GM21528 (cell line): ENCODE measurements around the gene CAPZB.

Source experiments
- ATAC-seq: cut with Tn5 transposase; IDR thresholded peaks from one replicate; pipeline ENCODE4 v1.9.1; 2021; ENCODE audit warnings: mild to moderate bottlenecking, moderate library complexity; ENCODE audit not compliant: unreplicated experiment, low FRiP score

CAPZB gene

DNA sequence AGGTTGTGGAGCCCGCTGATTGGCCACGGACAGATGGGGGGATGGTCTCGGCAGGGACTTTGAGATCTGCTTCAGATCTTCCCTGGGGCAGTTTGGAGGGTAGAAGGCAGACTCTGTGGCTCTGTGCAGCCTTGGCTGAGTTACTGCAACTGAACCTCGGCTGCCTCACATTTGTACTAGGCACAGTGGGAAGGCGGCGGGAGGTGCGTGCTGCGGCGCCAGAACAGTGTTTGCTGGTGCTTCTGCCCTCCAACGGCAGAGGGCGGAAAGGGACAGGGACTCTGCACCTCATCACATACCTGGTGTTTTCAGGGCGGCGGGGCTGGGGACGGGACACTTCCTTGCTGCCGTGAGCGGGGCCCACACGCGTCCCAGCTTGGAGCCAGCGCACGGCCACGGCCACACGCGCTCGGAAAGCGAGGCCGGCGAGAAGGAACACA is 147.0 kb downstream of the CAPZB start:
- ATAC-seq, result no peak

DNA sequence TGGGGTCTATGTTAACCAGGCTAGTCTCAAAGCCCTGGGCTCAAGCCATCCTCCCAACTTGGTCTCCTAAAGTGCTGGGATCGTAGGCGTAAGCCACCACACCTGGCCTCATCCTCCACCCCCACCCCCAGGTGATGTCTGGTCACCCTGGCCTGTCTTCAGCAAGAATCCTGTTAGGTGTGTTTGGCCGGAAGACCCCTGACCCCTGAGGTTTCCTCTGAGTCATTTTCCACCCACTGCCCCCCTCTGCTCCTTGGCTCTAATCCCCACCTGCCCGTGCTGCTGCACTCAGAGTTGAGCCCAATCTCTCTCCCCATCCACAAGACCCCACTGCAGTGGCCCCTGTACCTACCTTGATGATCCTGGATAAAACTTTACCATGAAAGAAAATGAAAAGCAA is 148.1 kb downstream of the CAPZB start:
- ATAC-seq, result no peak

GRCh38 chr1:19336543-19336942 is 148.8 kb downstream of the CAPZB start:
- no peak for ATAC-seq

GRCh38 chr1:19333587-19334354 is 151.6 kb downstream of the CAPZB start:
- ATAC-seq, result no peak

DNA sequence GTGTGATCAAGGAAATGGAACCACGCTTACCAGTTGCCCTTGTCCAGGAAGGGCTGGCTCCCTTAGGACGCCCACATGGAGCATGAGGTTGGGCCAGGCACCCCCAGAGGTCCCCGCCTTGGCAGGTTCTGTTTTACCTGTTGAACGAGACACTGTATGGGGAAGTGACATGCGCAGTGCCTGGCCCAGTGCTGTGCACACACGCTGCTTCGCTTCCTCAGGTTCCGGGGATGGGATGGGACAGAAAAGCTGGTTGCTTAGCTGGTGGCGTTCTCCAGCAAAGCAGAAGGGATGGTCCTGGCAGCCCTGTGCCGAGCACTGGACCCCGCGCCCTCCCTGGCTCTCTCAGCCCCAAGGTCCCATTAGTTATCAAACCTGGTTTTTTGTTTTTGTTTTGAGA is 152.5 kb downstream of the CAPZB start:
- no peak for ATAC-seq

DNA sequence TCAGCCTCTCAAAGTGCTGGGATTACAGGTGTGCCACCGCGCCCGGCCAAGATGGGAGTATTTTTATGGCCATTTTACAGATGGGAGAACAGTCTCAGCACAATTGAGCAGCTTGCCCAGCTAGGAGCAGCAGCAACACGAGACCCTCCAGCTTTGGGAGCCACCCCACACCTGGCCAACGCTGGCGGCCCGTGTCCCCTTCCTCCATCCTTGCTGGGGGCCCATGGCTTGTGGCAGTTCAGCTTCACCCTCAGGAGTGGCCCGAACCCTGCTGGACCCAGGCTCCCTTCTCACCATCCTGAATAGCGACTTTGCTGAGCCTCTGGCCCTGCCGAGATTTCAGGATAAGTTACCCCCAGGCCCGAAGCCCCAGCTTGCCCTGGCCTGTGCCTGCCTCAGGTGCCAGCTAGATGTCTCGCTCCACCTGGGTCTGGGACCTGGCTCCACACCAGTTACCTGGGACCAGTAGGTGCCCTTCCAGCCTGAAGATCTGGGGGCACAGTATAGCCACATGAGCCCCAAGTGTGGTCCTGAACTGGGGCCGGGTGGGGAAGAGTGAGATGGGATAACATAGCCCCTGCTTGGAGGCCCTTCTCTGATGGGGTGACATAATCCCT is 154.0 kb downstream of the CAPZB start:
- ATAC-seq, result no peak

DNA sequence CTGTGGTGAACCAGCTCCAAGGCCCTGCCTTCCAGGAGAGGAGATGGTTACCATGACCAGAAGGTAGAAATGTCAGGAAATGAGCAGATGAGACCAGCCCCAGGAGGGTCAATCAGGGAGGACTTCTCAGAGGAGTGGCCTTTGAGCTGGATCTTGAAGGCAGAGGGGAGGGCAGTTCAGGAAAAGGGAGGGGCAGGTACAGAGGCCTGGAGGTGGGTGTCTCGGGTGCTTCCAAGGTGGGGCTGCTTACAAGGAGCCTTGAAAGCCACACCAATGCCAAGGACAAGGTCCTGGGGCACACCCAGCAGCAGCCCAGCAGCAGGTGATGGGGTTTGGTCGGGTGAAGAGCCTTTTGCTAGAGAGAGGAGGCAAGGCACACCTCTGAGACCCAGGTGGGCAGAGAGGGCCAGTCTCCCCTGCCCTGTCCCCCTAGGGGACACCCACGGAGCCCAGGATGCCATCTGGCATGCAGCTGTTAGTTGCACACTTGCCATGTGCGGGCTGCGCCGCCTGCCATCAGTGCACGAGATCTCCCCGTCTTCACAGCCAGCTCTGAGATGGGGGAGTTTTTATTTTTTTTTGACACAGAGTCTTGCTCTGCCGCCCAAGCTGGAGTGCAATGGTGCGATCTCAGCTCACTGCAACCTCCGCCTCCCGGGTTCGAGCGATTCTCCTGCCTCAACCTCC is 154.7 kb downstream of the CAPZB start:
- no peak for ATAC-seq

DNA sequence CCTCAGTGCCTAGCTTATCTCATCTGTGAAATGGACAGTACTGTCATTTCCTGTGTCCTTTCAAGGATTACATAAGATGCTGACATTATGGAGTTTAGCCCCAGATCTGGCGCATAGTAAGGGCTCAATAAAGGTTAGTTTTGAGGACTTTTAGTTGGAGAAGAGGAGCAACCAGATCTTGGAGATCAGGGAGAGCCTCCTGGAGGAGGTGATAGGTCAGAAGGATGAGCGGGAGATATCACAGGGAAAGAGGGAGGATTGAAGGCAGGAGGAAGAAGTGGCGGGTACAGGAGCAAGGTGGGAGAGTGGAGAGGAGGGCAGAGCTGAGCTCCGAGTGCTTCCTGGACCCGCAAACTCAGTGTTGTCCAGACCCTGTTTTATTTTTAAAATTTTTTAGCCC is 155.7 kb downstream of the CAPZB start:
- no peak for ATAC-seq

DNA sequence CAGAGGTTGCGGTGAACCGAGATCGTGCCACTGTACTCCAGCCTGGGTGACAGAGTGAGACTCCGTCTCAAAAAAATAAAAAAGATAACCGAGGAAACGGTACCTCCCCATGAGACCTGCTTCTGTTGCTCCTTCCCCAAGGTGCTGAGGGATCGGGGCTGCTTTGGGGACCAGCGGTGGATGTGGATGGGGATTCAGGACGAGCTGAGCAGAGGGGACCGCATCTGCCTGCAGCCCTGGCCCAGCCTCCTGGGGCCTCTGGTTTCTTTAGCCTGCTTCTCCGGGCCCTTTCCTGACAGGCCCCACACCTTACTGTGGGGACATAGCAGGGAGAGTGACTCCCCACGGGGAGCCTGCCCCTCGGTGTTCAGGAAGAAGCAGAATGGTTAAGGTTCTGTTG is 156.2 kb downstream of the CAPZB start:
- no peak for ATAC-seq

DNA sequence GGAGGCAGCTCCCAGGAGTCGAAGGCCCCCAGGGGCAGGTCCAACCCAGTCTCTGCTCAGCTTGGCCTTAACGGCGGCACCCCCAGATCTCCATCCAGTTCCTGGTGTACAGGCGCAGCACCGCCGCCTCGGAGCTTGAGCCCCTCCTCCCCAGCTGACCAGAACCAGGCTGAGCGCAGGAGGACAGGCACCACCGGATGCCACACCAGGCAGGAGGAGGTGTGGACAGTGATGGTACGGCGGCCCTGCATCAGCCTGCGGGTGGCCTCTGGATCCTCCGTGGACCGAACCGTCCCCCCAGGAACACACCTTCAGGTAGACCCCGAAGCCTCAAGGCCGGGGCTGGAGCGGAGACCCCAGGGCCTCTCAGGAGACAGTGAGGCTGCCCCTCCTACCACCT is 156.9 kb downstream of the CAPZB start:
- ATAC-seq, result no peak

DNA sequence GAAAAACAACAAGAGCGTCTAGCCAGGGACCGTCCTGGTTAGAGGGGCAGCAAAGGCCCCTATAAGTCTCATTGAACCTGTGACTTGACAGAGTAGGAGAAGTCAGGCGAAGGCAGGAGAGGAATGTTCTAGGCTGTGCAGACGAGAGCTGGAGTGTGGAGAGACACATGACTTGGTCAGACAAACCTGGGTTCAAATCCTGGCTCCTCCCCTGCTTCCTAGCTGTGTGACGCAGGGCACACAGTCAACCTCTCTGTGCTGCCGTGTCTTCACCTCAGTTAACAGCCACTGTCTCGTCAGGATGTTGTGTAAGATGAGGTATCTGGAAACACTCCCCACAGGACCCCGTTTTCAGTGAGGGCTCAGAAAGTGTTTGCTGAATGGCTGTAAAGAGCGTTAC is 157.6 kb downstream of the CAPZB start:
- no peak for ATAC-seq

- ATAC-seq, result no peak
Measured at GRCh38 chr1:19327301-19327700, 158.0 kb downstream of the CAPZB start.

DNA sequence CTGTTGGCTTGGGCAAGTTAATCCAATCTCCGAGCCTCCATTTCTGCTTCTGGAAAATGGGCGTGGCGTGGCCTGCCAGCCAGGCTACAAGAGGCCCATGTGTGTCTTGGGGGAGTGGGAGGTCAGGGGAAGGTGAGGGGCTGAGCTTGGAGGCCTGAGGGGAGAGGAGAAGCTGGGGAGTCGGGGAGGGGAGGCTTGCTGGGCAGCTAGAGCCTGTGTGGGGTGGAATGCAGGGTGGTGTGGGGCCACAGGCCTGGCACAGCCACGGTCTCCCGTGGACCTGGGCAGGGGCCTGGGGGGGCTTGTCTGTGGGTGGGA is 158.6 kb downstream of the CAPZB start:
- no peak for ATAC-seq

DNA sequence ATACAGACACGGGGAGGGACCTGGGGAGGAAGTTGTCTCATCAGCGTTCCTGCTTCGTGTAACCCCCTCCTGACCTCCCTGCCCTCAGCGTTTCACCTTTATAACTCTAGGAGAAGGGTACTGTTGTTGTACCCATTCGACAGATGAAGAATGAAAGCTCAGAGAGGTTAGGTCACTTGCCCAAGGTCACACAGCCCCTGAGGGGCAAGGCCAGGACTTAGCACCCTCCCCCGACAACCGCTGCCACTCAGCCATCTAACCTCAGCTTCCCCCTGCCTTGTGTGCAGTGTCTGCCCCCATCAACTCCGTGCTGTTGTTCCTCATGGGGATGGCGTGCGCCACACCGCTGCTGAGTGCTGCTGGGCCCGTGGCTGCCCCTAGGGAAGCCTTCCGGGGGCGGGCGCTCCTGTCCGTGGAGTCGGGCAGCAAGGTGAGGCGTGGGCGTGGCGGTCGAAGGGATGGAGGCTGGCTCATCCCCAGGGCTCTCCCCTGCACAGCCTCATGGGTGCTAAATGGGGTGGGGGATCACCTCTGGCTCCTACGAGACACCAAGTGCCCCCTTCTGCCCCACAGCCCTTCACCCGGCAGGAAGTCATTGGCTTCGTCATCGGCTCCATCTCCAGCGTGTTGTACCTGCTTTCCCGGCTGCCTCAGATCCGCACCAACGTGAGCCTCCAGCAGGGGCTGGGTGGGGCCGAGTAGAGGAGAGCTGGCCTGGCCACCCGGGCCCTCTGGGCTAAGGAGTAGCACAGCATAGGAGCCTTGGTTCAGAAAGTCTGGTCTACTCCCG is 159.2 kb downstream of the CAPZB start:
- no peak for ATAC-seq

GRCh38 chr1:19325368-19325957 is 159.9 kb downstream of the CAPZB start:
- ATAC-seq, result no peak

- no peak for ATAC-seq
Measured at GRCh38 chr1:19324665-19324990, 160.7 kb downstream of the CAPZB start.

- ATAC-seq, result no peak
Measured at GRCh38 chr1:19323987-19324664, 161.2 kb downstream of the CAPZB start.

DNA sequence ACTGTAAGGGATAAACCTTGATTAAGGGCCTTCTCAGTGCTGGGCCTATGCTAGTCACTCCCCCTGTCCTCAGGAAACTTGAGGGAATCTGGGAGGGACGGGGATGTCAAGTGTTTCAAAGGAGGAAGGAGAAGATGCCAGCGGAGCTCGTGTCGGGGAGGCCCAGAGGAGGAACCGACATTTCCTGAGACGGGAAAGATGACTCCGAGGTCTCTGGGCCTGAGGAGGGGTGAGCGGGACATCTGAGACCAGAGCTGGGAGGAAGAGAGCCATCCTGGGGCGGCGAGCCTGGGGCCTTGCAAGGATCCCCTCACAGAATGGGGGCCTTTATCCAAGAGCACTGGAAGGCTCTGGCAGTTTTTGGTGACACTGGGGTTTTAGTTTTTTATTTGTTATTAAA is 162.9 kb downstream of the CAPZB start:
- ATAC-seq, result no peak

GRCh38 chr1:19321071-19321470 is 164.3 kb downstream of the CAPZB start:
- ATAC-seq, result no peak

DNA sequence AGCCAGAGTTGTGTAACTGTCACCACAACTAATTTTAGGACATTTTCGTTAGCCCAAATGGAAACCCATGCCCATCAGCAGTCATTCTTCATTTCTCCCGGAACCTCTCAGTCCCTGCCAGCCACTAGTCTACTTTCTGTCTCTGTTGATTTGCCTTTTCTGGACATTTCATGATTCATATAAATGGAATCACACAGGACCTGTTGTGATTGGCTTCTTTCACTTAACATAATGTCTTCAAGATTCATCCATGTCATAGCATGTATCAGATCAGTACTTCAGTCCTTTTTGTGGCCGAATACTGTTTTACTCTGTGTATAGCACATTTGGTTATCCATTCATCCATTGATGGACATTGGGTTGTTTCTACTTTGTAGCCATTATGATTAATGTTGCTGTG is 166.1 kb downstream of the CAPZB start:
- ATAC-seq, result no peak
